H7 (cell line): ENCODE measurements around the gene CSMD2. TPM values are rescaled to one million over a fixed set of nuclear protein-coding genes. Genes with fewer than 3 reads are reported as not detected.

Experiments
- DNase-seq: peaks from one replicate; pipeline ENCODE4 v3.0.0; 2012
- H3K27me3 ChIP-seq: 2 replicates; pipeline ENCODE4 v1.6.0; 2011; ENCODE audit warnings: mild to moderate bottlenecking, low read length; ENCODE audit not compliant: control insufficient read depth, insufficient read depth
- H3K36me3 ChIP-seq: replicated peaks from 2 replicates; pipeline ENCODE4 v1.5.1; 2011; ENCODE audit warnings: low read length; ENCODE audit not compliant: control insufficient read depth, insufficient read depth
- H3K4me3 ChIP-seq: 2 replicates; pipeline ENCODE4 v1.5.1; 2011; ENCODE audit warnings: low read depth, mild to moderate bottlenecking, control low read depth, low read length, moderate library complexity; ENCODE audit not compliant: insufficient read depth
- total RNA-seq: library from RNA; depleted of rRNA; stranded (reverse); fragments of >200 nt; shearing (Covaris generic); gene quantifications from 2 replicates; pipeline ENCODE4 v1.2.3, GENCODE V29; 2014

CSMD2 gene
- total RNA-seq, 1 experiment from 2014 or later: 6.3 TPM

GRCh38 chr1:33616780-33617179 lies 548.2 kb downstream of the CSMD2 start:
- no peak overlapping the region for H3K4me3 ChIP-seq
- no peaks in the 10 kb centered on the region for H3K27me3 ChIP-seq
- no peak for DNase-seq
- no peaks in the 10 kb centered on the region for H3K36me3 ChIP-seq

GRCh38 chr1:33615546-33615945 lies 549.5 kb downstream of the CSMD2 start:
- no peaks in the 10 kb centered on the region for H3K36me3 ChIP-seq
- no peak for DNase-seq
- H3K4me3 ChIP-seq: no peak overlapping the region

GRCh38 chr1:33610864-33611455 lies 554.1 kb downstream of the CSMD2 start:
- H3K27me3 ChIP-seq: no peaks in the 10 kb centered on the region
- DNase-seq: no peak

More at GRCh38 chr1:33615546-33615945, 549.5 kb downstream of the CSMD2 start:
- no peaks in the 10 kb centered on the region for H3K27me3 ChIP-seq

GRCh38 chr1:33610391-33610790 lies 554.6 kb downstream of the CSMD2 start:
- Histone ChIP-seq H3K27me3 (no peaks in the 10 kb centered on the region), H3K36me3 (no peaks in the 10 kb centered on the region), H3K4me3 (no peak overlapping the region)
- no peak for DNase-seq

More at GRCh38 chr1:33610864-33611455, 554.1 kb downstream of the CSMD2 start:
- Histone ChIP-seq H3K36me3 (no peaks in the 10 kb centered on the region), H3K4me3 (no peak overlapping the region)

- DNase-seq: no peak
- no peaks in the 10 kb centered on the region for H3K36me3 ChIP-seq
Measured at GRCh38 chr1:33609739-33610138, 555.3 kb downstream of the CSMD2 start.

GRCh38 chr1:33608825-33609400 lies 556.1 kb downstream of the CSMD2 start:
- Histone ChIP-seq H3K36me3 (no peaks in the 10 kb centered on the region; the same call in 1 of the 2 replicates), H3K27me3 (no peaks in the 10 kb centered on the region), H3K4me3 (no peak overlapping the region)
- no peak for DNase-seq

More at GRCh38 chr1:33609739-33610138, 555.3 kb downstream of the CSMD2 start:
- no peak overlapping the region for H3K4me3 ChIP-seq
- no peaks in the 10 kb centered on the region for H3K27me3 ChIP-seq

- no peak for DNase-seq
- Histone ChIP-seq H3K27me3 (no peaks in the 10 kb centered on the region), H3K4me3 (no peak overlapping the region), H3K36me3 (no peaks in the 10 kb centered on the region; the same call in 1 of the 2 replicates)
Measured at GRCh38 chr1:33607444-33608005, 557.5 kb downstream of the CSMD2 start.

- no peak overlapping the region for H3K4me3 ChIP-seq
- H3K36me3 ChIP-seq: no peaks in the 10 kb centered on the region; the same call in 1 of the 2 replicates
- DNase-seq: no peak
- no peaks in the 10 kb centered on the region for H3K27me3 ChIP-seq
Measured at GRCh38 chr1:33606272-33606671, 558.8 kb downstream of the CSMD2 start.

GRCh38 chr1:33602271-33602670 lies 562.8 kb downstream of the CSMD2 start:
- no peak for DNase-seq
- Histone ChIP-seq H3K36me3 (no peaks in the 10 kb centered on the region; the same call in 1 of the 2 replicates), H3K27me3 (no peaks in the 10 kb centered on the region), H3K4me3 (no peak overlapping the region)

GRCh38 chr1:33601751-33602150 lies 563.3 kb downstream of the CSMD2 start:
- H3K36me3 ChIP-seq: no peaks in the 10 kb centered on the region; the same call in 1 of the 2 replicates
- no peak for DNase-seq
- no peaks in the 10 kb centered on the region for H3K27me3 ChIP-seq
- H3K4me3 ChIP-seq: no peak overlapping the region

GRCh38 chr1:33599516-33600115 lies 565.4 kb downstream of the CSMD2 start:
- H3K4me3 ChIP-seq: no peak overlapping the region
- no peak for DNase-seq
- H3K36me3 ChIP-seq: no peaks in the 10 kb centered on the region; the same call in 1 of the 2 replicates
- H3K27me3 ChIP-seq: no peaks in the 10 kb centered on the region

- no peak overlapping the region for H3K4me3 ChIP-seq
- no peaks in the 10 kb centered on the region for H3K36me3 ChIP-seq
- DNase-seq: no peak
- no peaks in the 10 kb centered on the region for H3K27me3 ChIP-seq
Measured at GRCh38 chr1:33588726-33589125, 576.3 kb downstream of the CSMD2 start.

GRCh38 chr1:33586795-33587194 lies 578.2 kb downstream of the CSMD2 start:
- no peaks in the 10 kb centered on the region for H3K27me3 ChIP-seq
- H3K36me3 ChIP-seq: no peaks in the 10 kb centered on the region
- H3K4me3 ChIP-seq: no peak overlapping the region
- DNase-seq: no peak

- DNase-seq: no peak
- H3K36me3 ChIP-seq: no peaks in the 10 kb centered on the region
Measured at GRCh38 chr1:33586106-33586505, 578.9 kb downstream of the CSMD2 start.

GRCh38 chr1:33583567-33583966 lies 581.5 kb downstream of the CSMD2 start:
- H3K4me3 ChIP-seq: no peak overlapping the region
- H3K36me3 ChIP-seq: no peaks in the 10 kb centered on the region
- H3K27me3 ChIP-seq: no peaks in the 10 kb centered on the region
- no peak for DNase-seq

More at GRCh38 chr1:33586106-33586505, 578.9 kb downstream of the CSMD2 start:
- Histone ChIP-seq H3K4me3 (no peak overlapping the region), H3K27me3 (no peaks in the 10 kb centered on the region)
